Endothelial cell (in vitro differentiated cells): ENCODE results near the gene ADTRP. TPM values are rescaled to one million over a fixed set of nuclear protein-coding genes. Genes with fewer than 3 reads are reported as not detected.

Source experiments
- DNase-seq: peaks from one replicate; pipeline ENCODE4 v3.0.0; 2021; ENCODE audit warnings: low spot score
- H3K27ac Mint-ChIP-seq: one replicate; pipeline ENCODE4 v1.8.0; 2021; ENCODE audit warnings: mixed read lengths, inconsistent platforms; ENCODE audit not compliant: unreplicated experiment
- H3K27me3 Mint-ChIP-seq: one replicate; pipeline ENCODE4 v1.8.0; 2021; ENCODE audit warnings: mild to moderate bottlenecking, moderate library complexity, mixed read lengths, inconsistent platforms; ENCODE audit not compliant: unreplicated experiment
- H3K36me3 Mint-ChIP-seq: one replicate; pipeline ENCODE4 v1.8.0; 2021; ENCODE audit warnings: mild to moderate bottlenecking, low read depth, mixed read lengths, inconsistent platforms; ENCODE audit not compliant: unreplicated experiment
- H3K4me1 Mint-ChIP-seq: one replicate; pipeline ENCODE4 v1.8.0; 2021; ENCODE audit warnings: mild to moderate bottlenecking, mixed read lengths, inconsistent platforms; ENCODE audit not compliant: unreplicated experiment
- H3K4me3 Mint-ChIP-seq: one replicate; pipeline ENCODE4 v1.8.0; 2021; ENCODE audit warnings: mild to moderate bottlenecking, mixed read lengths, inconsistent platforms; ENCODE audit not compliant: unreplicated experiment
- H3K9me3 Mint-ChIP-seq: one replicate; pipeline ENCODE4 v1.8.0; 2021; ENCODE audit warnings: mixed read lengths, inconsistent platforms; ENCODE audit not compliant: unreplicated experiment
- CTCF ChIP-seq: fragments of 200-600 bp; sonication (generic); IDR thresholded peaks from one replicate; pipeline ENCODE4 v1.5.0; 2021; ENCODE audit warnings: antibody characterized with exemption; ENCODE audit not compliant: unreplicated experiment
- total RNA-seq: library from RNA; stranded (reverse); fragmentation: NEBNext Ultra II Directional; extraction: Animal tissue kit (Norgen Biotek cat#: 25700); gene quantifications from one replicate; pipeline ENCODE4 v1.2.1, GENCODE V29; 2021; ENCODE audit not compliant: unreplicated experiment

The ADTRP gene
- total RNA-seq, 1 donor from 2014 or later, result not detected

GRCh38 chr6:11711003-11711983, 67.3 kb downstream of the ADTRP start:
- H3K4me3 Mint-ChIP-seq, result no peak overlapping the region
- no peaks in the 10 kb centered on the region for H3K4me1 Mint-ChIP-seq
- no peaks in the 10 kb centered on the region for H3K9me3 Mint-ChIP-seq
- no peak for DNase-seq
- no peaks in the 10 kb centered on the region for H3K27me3 Mint-ChIP-seq
- no peak overlapping the region for H3K27ac Mint-ChIP-seq
- H3K36me3 Mint-ChIP-seq, result no peaks in the 10 kb centered on the region
- no peak for TF ChIP-seq CTCF

GRCh38 chr6:11710311-11710761, 68.3 kb downstream of the ADTRP start:
- Mint-ChIP-seq H3K27ac (no peak overlapping the region), H3K4me3 (no peak overlapping the region), H3K9me3 (no peaks in the 10 kb centered on the region), H3K27me3 (no peaks in the 10 kb centered on the region), H3K36me3 (no peaks in the 10 kb centered on the region), H3K4me1 (no peaks in the 10 kb centered on the region)
- DNase-seq, result no peak
- no peak for TF ChIP-seq CTCF

- Mint-ChIP-seq H3K27ac (no peak overlapping the region), H3K4me3 (no peak overlapping the region), H3K36me3 (no peaks in the 10 kb centered on the region), H3K9me3 (no peaks in the 10 kb centered on the region), H3K27me3 (peaks cover 5% of the 10 kb centered on the region), H3K4me1 (no peaks in the 10 kb centered on the region)
- TF ChIP-seq CTCF, result no peak
- DNase-seq, result no peak
These were observed 72.4 kb downstream of the ADTRP start for GRCh38 chr6:11706171-11706570.

GRCh38 chr6:11705483-11705882, 73.1 kb downstream of the ADTRP start:
- no peak for DNase-seq
- no peak overlapping the region for H3K27ac Mint-ChIP-seq
- no peaks in the 10 kb centered on the region for H3K9me3 Mint-ChIP-seq
- H3K4me3 Mint-ChIP-seq, result no peak overlapping the region
- H3K4me1 Mint-ChIP-seq, result no peaks in the 10 kb centered on the region
- no peaks in the 10 kb centered on the region for H3K36me3 Mint-ChIP-seq
- no peak for TF ChIP-seq CTCF
- H3K27me3 Mint-ChIP-seq, result peaks cover 5% of the 10 kb centered on the region

- TF ChIP-seq CTCF, result no peak
- peaks cover 5% of the 10 kb centered on the region for H3K27me3 Mint-ChIP-seq
- no peaks in the 10 kb centered on the region for H3K9me3 Mint-ChIP-seq
- H3K4me3 Mint-ChIP-seq, result no peak overlapping the region
- no peak for DNase-seq
- no peaks in the 10 kb centered on the region for H3K36me3 Mint-ChIP-seq
- no peak overlapping the region for H3K27ac Mint-ChIP-seq
- no peaks in the 10 kb centered on the region for H3K4me1 Mint-ChIP-seq
These were observed 73.5 kb downstream of the ADTRP start for GRCh38 chr6:11705069-11705468.
